GM18526 (cell line): Measurements from ENCODE around the gene RNASET2.

ENCODE experiments used
- POLR2A ChIP-seq: IDR thresholded peaks from 3 replicates; pipeline ENCODE4 v1.6.1; 2011; ENCODE audit not compliant: insufficient read length; ENCODE audit errors: extremely low read depth

Gene RNASET2

GRCh38 chr6:166925141-166925996, 31.0 kb downstream of the RNASET2 start:
- TF ChIP-seq POLR2A, result no peak

DNA sequence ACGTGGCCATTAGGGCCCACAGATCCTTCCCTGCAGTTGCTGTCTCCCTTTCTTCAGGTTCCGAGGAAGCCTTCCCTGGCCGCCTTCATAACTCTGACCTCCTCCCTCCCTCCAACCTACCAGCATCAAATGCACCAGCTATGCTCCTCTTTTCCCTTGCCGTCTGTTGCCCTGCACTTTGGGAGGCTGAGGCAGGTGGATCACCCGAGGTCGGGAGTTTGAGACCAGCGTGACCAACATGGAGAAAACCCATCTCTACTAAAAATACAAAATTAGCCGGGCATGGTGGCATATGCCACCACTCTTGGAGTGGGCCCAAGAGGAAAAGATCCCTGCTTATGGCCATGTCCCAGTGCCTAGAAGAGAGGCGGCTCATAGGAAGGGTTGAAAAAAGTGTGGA, 31.8 kb downstream of the RNASET2 start:
- TF ChIP-seq POLR2A, result no peak

- TF ChIP-seq POLR2A, result no peak
Observed at GRCh38 chr6:166922937-166923336, 33.4 kb downstream of the RNASET2 start.

- TF ChIP-seq POLR2A, result no peak
Observed at GRCh38 chr6:166921570-166921969, 34.8 kb downstream of the RNASET2 start.

- TF ChIP-seq POLR2A, result no peak
Observed at GRCh38 chr6:166916824-166917223, 39.5 kb downstream of the RNASET2 start.

- no peak for TF ChIP-seq POLR2A
Observed at GRCh38 chr6:166911248-166911677, 45.1 kb downstream of the RNASET2 start.

DNA sequence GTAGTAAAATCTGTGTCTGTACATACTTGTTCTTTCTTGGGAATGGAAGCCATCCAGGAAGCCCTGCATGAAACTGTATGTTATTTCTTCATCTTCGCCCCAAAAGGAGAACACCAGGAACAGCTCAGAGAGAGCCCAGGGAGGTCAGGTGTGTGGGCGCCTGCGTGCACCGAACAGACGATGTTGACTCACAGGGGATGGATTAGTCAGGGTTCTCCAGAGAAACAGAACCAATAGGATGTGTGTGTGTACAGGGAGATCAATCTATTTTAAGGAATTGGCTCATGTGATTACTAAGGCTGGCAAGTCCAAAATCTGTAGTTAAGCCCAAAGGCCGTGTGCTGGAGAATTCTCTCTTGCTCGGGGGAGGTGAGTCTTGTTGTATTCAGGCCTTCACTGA, 45.7 kb downstream of the RNASET2 start:
- no peak for TF ChIP-seq POLR2A

- TF ChIP-seq POLR2A, result no peak
Observed at GRCh38 chr6:166908811-166909210, 47.5 kb downstream of the RNASET2 start.

GRCh38 chr6:166907871-166908806, 48.2 kb downstream of the RNASET2 start:
- TF ChIP-seq POLR2A, result no peak

- no peak for TF ChIP-seq POLR2A
Observed at GRCh38 chr6:166907373-166907841, 48.9 kb downstream of the RNASET2 start.

- no peak for TF ChIP-seq POLR2A
Observed at GRCh38 chr6:166906376-166907044, 49.8 kb downstream of the RNASET2 start.

DNA sequence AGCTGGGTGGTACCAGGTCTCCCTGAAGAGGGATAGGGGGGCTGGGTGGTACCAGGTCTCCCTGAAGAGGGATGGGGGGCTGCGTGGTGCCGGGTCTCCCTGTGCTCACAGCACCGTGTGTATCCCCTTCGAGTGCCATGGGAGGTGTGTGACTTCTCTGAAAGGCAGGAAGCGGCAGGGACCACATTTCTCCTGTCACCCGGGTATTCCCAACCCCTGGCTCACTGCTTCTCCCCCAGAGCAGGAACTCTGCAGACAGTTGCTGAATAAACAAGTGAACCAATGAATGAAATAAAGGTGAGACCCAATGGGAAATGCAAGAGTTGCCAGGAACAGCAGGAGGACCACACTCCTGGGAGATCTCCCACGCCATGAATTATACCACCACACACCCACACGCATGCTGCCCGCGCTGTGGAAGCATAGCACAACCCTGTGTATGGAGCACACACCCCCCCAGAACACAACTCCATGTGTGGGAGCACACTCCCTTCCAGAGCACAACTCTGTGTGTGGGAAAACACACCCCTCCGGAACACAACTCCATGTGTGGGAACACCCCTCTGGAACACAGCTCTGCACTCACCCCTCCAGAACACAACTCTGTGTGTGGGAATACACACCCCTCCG, 50.7 kb downstream of the RNASET2 start:
- no peak for TF ChIP-seq POLR2A

DNA sequence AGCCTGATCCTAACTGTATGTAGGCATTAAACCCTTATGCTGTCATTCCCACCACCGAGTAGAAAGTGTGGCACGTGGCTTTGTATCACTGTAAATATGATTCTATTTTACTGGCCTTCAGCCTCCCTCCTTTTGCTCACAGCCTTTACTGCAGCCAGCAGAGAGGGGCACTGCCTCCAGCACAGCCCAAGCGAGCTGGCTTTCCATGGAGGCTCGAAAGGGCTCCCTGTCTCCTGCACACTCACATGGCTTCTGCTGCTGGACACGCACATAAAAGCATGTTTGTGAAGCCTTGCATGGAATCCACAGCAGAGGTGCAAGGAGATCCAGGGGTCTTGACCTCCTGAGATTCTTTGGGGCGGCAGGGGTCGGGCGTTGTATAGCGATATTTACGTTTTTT, 51.3 kb downstream of the RNASET2 start:
- no peak for TF ChIP-seq POLR2A

DNA sequence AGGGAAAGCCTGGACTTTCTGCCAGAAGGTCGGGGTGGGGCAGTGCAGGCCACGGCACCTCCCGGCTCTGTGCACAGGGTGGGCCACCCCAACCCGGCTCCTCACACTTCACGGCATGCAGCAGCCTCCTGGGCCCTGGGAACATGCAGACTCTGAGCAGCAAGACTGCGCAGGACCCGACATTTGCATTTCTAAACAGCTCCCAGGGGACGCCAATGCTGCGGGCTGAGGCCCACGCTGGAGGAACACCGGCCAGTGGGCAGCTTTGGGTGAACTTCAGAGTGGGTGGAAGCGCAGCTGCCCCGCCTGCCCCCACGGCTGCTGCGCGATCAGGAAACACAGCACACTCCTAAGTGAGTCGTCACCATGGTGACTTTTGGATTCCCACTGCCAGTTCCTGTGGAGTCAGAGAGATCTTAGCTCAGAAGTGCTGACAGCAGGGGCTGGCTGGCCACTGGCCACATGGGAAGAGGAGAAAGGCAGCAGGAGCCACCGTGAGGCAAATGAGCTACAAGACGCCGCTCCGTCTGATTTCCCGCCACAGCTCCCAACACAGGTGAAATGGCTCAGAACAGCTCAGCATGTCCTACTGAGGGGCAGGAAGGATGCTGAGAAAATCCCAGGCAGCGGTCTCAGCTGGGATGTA, 52.1 kb downstream of the RNASET2 start:
- TF ChIP-seq POLR2A, result no peak
